Measurements from ENCODE around the gene PRR23E. TPM values are rescaled to one million over a fixed set of nuclear protein-coding genes. Genes with fewer than 3 reads are reported as not detected.

The PRR23E gene
- total RNA-seq, 1 donor from 2014 or later: not detected

- Histone ChIP-seq H3K27me3 (no peaks in the 10 kb centered on the region), H3K4me3 (no peak overlapping the region), H3K36me3 (no peaks in the 10 kb centered on the region), H3K4me1 (no peaks in the 10 kb centered on the region), H3K9me3 (no peaks in the 10 kb centered on the region), H3K27ac (no peak overlapping the region)
- no peak for DNase-seq (ENCODE audit: low spot score in 2 of 2)
- intact Hi-C loops (cut with DNase I): no loop called here
- TF ChIP-seq CTCF (IDR thresholded peaks at IDR 0.05): no peak
Measured at GRCh38 chr3:127204841-127205582, 12.1 kb downstream of the PRR23E start.

GRCh38 chr3:127206154-127206553 is 13.2 kb downstream of the PRR23E start:
- no peak for TF ChIP-seq CTCF (IDR thresholded peaks at IDR 0.05)
- no peak overlapping the region for H3K4me3 ChIP-seq
- DNase-seq (ENCODE audit: low spot score in 2 of 2): no peak

DNA sequence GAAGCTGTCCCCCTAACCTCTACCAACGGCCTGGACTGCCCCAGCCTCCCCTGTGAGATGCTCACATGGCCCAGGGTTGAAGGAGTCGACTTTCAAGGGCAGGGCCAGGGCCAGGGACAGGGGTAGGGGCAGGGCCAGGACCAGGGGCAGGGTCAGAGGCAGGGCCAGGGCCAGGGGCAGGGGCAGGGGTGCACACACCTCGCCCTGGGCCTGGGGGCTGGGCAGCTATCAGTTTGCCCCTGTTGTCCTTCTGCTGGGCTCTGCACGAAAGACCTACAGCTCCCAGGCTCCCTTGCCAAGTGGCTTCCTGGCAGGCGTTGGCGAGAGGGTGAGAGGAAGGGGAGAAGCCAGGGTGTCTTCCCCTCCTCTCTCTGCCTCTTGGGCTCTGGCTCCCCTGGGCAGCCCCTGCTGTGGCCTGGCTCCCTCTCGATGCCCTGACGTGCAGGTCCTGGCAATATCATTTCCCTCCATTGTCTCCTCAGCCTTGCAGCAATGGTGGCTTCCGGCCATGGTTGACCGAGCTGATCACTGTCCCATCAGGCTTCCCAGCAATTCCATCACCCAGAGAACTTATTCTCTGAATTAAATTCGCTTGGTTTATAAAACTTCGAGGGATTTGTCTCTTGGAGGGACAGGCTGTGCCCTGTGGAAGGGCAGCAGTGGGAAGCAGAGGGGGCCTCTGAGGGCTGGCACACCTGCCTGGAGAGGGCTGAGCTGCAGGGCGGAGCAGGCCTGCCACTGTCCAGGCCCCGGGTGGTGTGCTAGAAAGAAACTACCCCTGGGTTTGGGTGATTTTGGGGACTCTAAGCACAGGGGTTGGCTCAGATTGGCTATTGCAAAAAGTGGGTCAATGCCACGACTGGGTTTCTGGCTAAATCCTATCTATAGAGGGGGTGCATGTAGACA is 13.9 kb downstream of the PRR23E start:
- no peak for TF ChIP-seq CTCF (IDR thresholded peaks at IDR 0.05)
- H3K36me3 ChIP-seq: no peaks in the 10 kb centered on the region
- no peak for DNase-seq (ENCODE audit: low spot score in 2 of 2)
- no peaks in the 10 kb centered on the region for H3K4me1 ChIP-seq
- H3K27ac ChIP-seq: no peak overlapping the region
- H3K4me3 ChIP-seq: no peak overlapping the region
- no peaks in the 10 kb centered on the region for H3K27me3 ChIP-seq
- intact Hi-C loops (cut with DNase I): no loop called here
- no peaks in the 10 kb centered on the region for H3K9me3 ChIP-seq

More at GRCh38 chr3:127206154-127206553, 13.2 kb downstream of the PRR23E start:
- no peaks in the 10 kb centered on the region for H3K36me3 ChIP-seq
- intact Hi-C loops (cut with DNase I): no loop called here
- H3K9me3 ChIP-seq: no peaks in the 10 kb centered on the region
- H3K4me1 ChIP-seq: no peaks in the 10 kb centered on the region
- H3K27ac ChIP-seq: no peak overlapping the region
- no peaks in the 10 kb centered on the region for H3K27me3 ChIP-seq

GRCh38 chr3:127207727-127208482 is 15.0 kb downstream of the PRR23E start:
- DNase-seq (ENCODE audit: low spot score in 2 of 2): no peak
- Histone ChIP-seq H3K9me3 (no peaks in the 10 kb centered on the region), H3K27ac (no peak overlapping the region), H3K4me3 (no peak overlapping the region), H3K36me3 (no peaks in the 10 kb centered on the region), H3K27me3 (no peaks in the 10 kb centered on the region), H3K4me1 (no peaks in the 10 kb centered on the region)
- intact Hi-C loops (cut with DNase I): no loop called here
- TF ChIP-seq CTCF (IDR thresholded peaks at IDR 0.05): no peak

DNA sequence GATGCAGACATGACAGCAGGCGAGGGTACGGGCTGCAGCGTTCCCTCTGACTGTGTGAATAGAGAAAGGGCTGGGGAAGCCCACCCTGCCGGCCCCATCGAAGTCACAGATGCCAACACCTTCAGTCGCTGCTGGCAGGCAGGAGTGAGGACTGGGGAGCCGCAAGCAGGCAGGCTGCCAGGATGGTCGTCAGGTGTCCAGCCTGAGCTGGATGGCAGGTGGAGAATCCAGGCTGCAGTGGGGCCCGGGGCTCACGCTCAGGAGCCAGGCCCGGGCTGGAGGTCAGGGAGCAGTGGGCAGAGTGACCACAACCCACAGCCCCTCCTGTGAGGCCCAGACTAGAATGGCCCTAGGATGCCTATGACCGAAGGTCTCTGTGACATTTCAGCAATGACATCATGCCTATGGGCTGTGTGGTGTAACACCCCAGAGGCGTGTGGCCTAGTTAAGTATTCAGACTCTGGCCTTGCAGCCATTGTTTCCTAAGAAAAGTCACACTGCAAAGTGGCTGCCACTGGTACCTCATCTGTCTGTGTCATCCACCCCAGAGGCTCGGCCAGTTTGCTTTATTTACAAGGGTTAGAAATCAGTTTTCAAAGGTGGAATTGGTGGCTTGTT is 15.7 kb downstream of the PRR23E start:
- Histone ChIP-seq H3K27me3 (no peaks in the 10 kb centered on the region), H3K27ac (no peak overlapping the region), H3K36me3 (no peaks in the 10 kb centered on the region), H3K4me1 (no peaks in the 10 kb centered on the region), H3K9me3 (no peaks in the 10 kb centered on the region), H3K4me3 (no peak overlapping the region)
- intact Hi-C loops (cut with DNase I): no loop called here
- TF ChIP-seq CTCF (IDR thresholded peaks at IDR 0.05): no peak
- no peak for DNase-seq (ENCODE audit: low spot score in 2 of 2)
